Gastrocnemius medialis (tissue), 4 donors: ENCODE measurements around the gene SLC27A1. TPM values are rescaled to one million over a fixed set of nuclear protein-coding genes. Genes with fewer than 3 reads are reported as not detected.

Experiments used
- ATAC-seq, 2 donors: fragments of 150-250 bp; one replicate each; pipeline ENCODE4 v1.9.1; 2016
- DNase-seq, 2 donors: peaks; one replicate each; pipeline ENCODE4 v3.0.0-alpha.2; 2019
- H3K27ac ChIP-seq, 4 donors: fragments of 200-600 bp; sonication (generic); 1 replicate in 1 of 4; 2 replicates in 3 of 4; pipeline ENCODE4 v1.5.1; 2016 to 2018; ENCODE audit warnings: mild to moderate bottlenecking in 2 of 4, moderate library complexity in 1 of 4
- H3K27me3 ChIP-seq, 3 donors: fragments of 200-600 bp; sonication (generic) in 2 of 3; 1 replicate in 1 of 3; 2 replicates in 2 of 3; pipeline versions ENCODE4 v1.5.1 to v1.6.0; 2016 to 2019; ENCODE audit warnings: mild to moderate bottlenecking in 1 of 3, moderate library complexity in 1 of 3
- H3K36me3 ChIP-seq, 2 donors: fragments of 200-600 bp; sonication (generic) in 1 of 2; one replicate each; pipeline ENCODE4 v1.5.1; 2017 to 2018
- H3K4me1 ChIP-seq, 2 donors: fragments of 200-600 bp; sonication (generic) in 1 of 2; one replicate each; pipeline ENCODE4 v1.5.1; 2016 to 2017; ENCODE audit warnings: mild to moderate bottlenecking in 2 of 2
- H3K4me3 ChIP-seq, 4 donors: fragments of 200-600 bp; sonication (generic) in 3 of 4; 1 replicate in 1 of 4; 2 replicates in 3 of 4; pipeline ENCODE4 v1.5.1; 2016 to 2019; ENCODE audit warnings: mild to moderate bottlenecking in 2 of 4
- H3K9me3 ChIP-seq, 3 donors: fragments of 200-600 bp; sonication (generic) in 2 of 3; 1 replicate in 1 of 3; 2 replicates in 2 of 3; pipeline ENCODE4 v1.5.1; 2016 to 2019
- CTCF ChIP-seq, 5 experiments: fragments of 450-650 bp in 3 of 5; fragments of 200-600 bp in 2 of 5; sonication (generic) in 2 of 5; IDR thresholded peaks in 4 of 5; conservative IDR thresholded peaks in 1 of 5; 1 replicate in 4 of 5; 2 replicates in 1 of 5; pipeline ENCODE4 v1.5.1; 2016 to 2019; ENCODE audit warnings: antibody characterized with exemption in 5 of 5, mild to moderate bottlenecking in 3 of 5, moderate library complexity in 3 of 5
- POLR2A ChIP-seq, 2 donors: fragments of 450-650 bp; IDR thresholded peaks; one replicate each; pipeline ENCODE4 v1.6.1; 2017; ENCODE audit warnings: antibody characterized with exemption in 2 of 2, mild to moderate bottlenecking in 2 of 2, moderate library complexity in 2 of 2
- in situ Hi-C, 4 donors: fragments of 200-750 bp; cut with MboI; loops; one replicate each; pipeline versions ENCODE4 v1.15.0 to v1.8.0; 2017; ENCODE audit warnings: low sequenced_read_pairs in 4 of 4
- intact Hi-C: fragments of 100-400 bp; cut with DNase I; formaldehyde crosslinking; loops from one replicate; pipeline ENCODE4 v1.15.1; 2023; ENCODE audit warnings: low total_unique reads
- total RNA-seq, 4 donors: library from RNA; depleted of rRNA; stranded (reverse); fragments of >200 nt; gene quantifications; one replicate each; pipeline versions ENCODE4 v1.1.0 to v1.2.3, GENCODE V29; 2016

Gene SLC27A1
- total RNA-seq, 4 donors from 2014 or later = 20.7 to 53.8 (median 43.7) TPM

GRCh38 chr19:17429641-17430113 lies 40.6 kb upstream of the SLC27A1 start:
- TF ChIP-seq POLR2A (IDR thresholded peaks at IDR 0.05) (no peak), CTCF (IDR thresholded peaks at IDR 0.05 in 4 of 5, conservative IDR thresholded peaks at IDR 0.05 in 1 of 5) (no peak)
- H3K27me3 ChIP-seq = no peaks in the 10 kb centered on the region
- intact Hi-C loops (no loop called here), in situ Hi-C loops (no loop called here)
- H3K9me3 ChIP-seq = no peaks in the 10 kb centered on the region
- H3K27ac ChIP-seq = peak overlapping the region in 2 of 4 donors; percentile 43 to 69
- no peaks in the 10 kb centered on the region for H3K36me3 ChIP-seq
- H3K4me3 ChIP-seq = no peak overlapping the region
- DNase-seq = peak; percentile 56 to 77
- peaks cover 0 to 6% of the 10 kb centered on the region in 2 donors for H3K4me1 ChIP-seq
- ATAC-seq = peak; percentile 84 to 89

- peaks cover 0 to 6% of the 10 kb centered on the region in 2 donors for H3K4me1 ChIP-seq
- DNase-seq (no peak), ATAC-seq (no peak)
- in situ Hi-C loops = no loop called here
- no peak overlapping the region for H3K27ac ChIP-seq
- intact Hi-C loops = no loop called here
- no peak overlapping the region for H3K4me3 ChIP-seq
- H3K9me3 ChIP-seq = no peaks in the 10 kb centered on the region
- no peaks in the 10 kb centered on the region for H3K36me3 ChIP-seq
- TF ChIP-seq POLR2A (IDR thresholded peaks at IDR 0.05) = no peak
- TF ChIP-seq CTCF (IDR thresholded peaks at IDR 0.05 in 4 of 5, conservative IDR thresholded peaks at IDR 0.05 in 1 of 5) = no peak
- H3K27me3 ChIP-seq = no peaks in the 10 kb centered on the region
These were observed 38.9 kb upstream of the SLC27A1 start for GRCh38 chr19:17431417-17431816.

- ATAC-seq (no peak), DNase-seq (no peak)
- no peak overlapping the region for H3K4me3 ChIP-seq
- in situ Hi-C loops = no loop called here
- no peaks in the 10 kb centered on the region for H3K36me3 ChIP-seq
- H3K9me3 ChIP-seq = no peaks in the 10 kb centered on the region
- H3K27ac ChIP-seq = no peak overlapping the region
- H3K4me1 ChIP-seq = peaks cover 0 to 3% of the 10 kb centered on the region in 2 donors
- TF ChIP-seq CTCF (IDR thresholded peaks at IDR 0.05 in 4 of 5, conservative IDR thresholded peaks at IDR 0.05 in 1 of 5) = no peak
- TF ChIP-seq POLR2A (IDR thresholded peaks at IDR 0.05) = no peak
- intact Hi-C loops = no loop called here
- no peaks in the 10 kb centered on the region for H3K27me3 ChIP-seq
These were observed 35.1 kb upstream of the SLC27A1 start for GRCh38 chr19:17435218-17435617.

GRCh38 chr19:17436094-17436873 lies 34.0 kb upstream of the SLC27A1 start:
- Histone ChIP-seq H3K27ac (no peak overlapping the region), H3K27me3 (no peaks in the 10 kb centered on the region), H3K4me1 (no peaks in the 10 kb centered on the region), H3K36me3 (no peaks in the 10 kb centered on the region), H3K4me3 (no peak overlapping the region), H3K9me3 (peaks cover 0 to under 1% (median 0%) of the 10 kb centered on the region in 3 donors)
- DNase-seq = no peak
- intact Hi-C loops = no loop called here
- in situ Hi-C loops = no loop called here
- TF ChIP-seq POLR2A (IDR thresholded peaks at IDR 0.05) (no peak), CTCF (IDR thresholded peaks at IDR 0.05 in 4 of 5, conservative IDR thresholded peaks at IDR 0.05 in 1 of 5) (no peak)
- ATAC-seq = no peak
